ENCODE results near the gene WDR70.
"Not testable (repeated sequence)": the region's sequence is repeated elsewhere in the genome, so short reads cannot be mapped to it uniquely, and the experiment has no call there.

The WDR70 gene

DNA sequence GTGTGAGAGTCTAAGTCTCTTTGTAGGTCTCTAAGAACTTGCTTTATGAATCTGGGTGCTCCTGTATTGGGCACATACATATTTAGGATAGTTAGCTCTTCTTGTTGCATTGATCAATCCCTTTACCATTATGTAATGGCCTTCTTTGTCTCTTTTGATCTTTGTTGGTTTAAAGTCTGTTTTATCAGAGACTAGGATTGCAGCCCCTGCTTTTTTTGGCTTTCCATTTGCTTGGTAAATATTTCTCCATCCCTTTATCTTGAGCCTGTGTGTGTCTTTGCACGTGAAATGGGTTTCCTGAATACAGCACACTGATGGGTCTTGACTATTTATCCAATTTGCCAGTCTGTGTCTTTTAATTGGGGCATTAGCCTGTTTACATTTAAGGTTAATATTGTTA, 275.4 kb downstream of the WDR70 start:
- not testable (repeated sequence) for DNase-seq

DNA sequence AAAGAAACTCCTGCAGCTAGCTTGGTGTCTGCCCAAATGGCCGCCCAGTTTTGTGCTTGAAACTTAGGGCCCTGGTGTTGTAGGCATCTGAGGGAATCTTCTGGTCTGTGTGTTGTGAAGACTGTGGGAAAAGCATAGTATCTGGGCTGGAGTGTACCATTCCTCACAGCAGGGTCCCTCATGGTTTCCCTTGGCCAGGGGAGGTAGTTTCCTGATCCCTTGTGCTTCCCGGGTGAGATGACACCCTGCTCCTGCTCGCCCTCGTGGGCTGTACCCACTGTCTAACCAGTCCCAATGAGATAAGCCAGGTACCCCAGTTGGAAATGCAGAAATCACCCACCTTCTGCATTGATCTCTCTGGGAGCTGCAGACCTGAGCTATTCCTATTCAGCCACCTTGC, 277.9 kb downstream of the WDR70 start:
- no peak for DNase-seq

DNA sequence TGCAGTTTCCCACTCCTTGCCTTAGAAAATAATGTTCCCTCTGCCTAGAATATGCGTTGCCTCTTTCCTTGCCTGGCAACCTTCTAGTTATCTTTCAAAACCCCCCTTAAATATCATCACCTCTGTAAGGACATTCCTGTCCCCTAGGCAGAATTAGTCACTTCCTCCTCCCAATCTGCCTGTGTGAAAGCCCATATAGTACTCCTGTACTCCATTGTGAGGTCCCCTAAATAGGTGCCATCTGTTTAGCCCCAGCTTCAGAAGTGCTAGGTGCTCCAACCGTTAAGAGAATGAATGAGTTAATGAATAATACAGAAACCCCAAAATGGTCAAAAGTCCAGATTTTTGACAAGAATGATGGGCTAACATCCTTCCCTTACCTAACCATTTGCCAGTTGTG, 279.3 kb downstream of the WDR70 start:
- peak; percentile 1 for DNase-seq

DNA sequence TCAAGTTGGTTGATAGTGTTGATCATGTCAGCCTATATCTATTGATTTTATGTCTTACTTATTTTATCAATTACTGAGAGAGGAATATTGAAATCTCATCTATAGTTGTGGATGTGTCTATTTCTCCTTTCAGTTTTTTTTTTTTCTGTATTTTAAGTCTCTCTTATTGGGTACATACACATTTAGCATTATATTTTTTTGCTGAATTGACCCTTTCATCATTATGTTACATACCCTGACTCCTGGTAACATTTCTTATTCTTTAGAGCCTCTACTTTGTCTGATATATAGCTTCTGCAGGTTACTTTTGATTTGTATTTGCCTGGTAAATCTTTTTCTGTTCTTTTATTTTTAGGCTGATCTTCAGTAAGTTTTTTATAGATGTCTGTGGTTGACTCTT, 281.2 kb downstream of the WDR70 start:
- DNase-seq = no peak

- no peak for DNase-seq
These were observed 282.3 kb downstream of the WDR70 start for GRCh38 chr5:37661227-37661920.

DNA sequence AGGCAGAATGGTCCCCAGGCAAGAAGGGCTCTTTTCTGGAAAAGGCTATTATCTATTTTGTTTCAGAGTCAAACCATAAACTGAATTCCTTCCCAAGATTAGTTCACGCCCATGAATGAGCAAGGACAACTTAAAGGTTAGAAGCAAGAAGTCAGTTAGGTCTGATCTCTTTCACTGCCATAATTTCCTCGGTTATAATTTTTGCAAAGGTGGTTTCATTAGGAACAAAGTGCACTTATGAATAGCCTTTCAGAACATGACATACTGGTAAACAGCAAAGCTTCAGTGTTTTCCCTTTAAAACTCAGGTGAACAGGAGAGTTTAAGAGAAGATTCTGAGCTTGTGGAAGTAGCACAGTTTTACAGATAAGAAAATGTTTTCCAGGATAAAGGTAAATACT, 282.8 kb downstream of the WDR70 start:
- DNase-seq = no peak

DNA sequence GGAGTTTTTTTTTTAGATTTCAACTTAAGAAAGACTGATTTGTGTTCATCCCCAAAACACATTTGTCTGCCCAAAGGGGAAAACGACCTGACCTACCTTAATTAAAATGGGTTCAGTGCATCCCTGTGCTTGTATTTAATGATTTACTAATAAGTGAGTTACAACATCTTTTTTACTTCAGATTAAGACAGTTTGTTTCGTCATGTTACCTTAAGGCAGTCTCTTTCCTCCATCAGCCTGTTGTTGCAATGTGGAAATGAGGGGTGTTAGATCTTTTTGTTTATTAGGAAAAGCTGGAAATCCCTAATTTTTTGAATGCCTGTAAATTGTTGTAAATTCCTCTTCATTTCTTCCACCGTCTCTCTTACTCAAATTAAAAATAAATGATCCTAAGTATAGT, 283.2 kb downstream of the WDR70 start:
- no peak for DNase-seq

- peak; percentile 14 for DNase-seq
These were observed 283.8 kb downstream of the WDR70 start for GRCh38 chr5:37662789-37663485.

GRCh38 chr5:37663538-37663937, 284.4 kb downstream of the WDR70 start:
- peak; percentile 20 for DNase-seq

- DNase-seq = no peak
These were observed 285.4 kb downstream of the WDR70 start for GRCh38 chr5:37664551-37664950.

GRCh38 chr5:37665272-37665671, 286.2 kb downstream of the WDR70 start:
- DNase-seq = no peak

DNA sequence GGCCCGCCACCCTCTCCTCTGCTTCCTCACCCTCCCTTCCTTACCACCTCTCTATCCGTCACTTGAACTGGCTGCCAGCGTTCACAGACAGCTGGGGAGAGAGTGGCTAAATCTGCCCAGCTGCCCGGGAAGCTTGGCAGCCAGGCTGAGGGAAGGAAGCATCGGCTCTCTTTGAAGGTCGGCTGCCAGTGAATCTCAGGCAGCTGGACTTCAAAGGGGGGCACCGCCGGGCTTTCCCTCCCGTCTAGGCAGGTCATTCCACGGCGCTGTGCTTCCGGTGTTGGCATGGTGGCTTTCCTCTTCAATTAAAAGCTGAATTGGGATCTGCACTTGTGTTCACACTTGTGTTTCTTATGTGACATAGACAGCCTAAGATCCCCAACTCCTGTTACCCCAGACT, 286.8 kb downstream of the WDR70 start:
- DNase-seq = no peak

DNA sequence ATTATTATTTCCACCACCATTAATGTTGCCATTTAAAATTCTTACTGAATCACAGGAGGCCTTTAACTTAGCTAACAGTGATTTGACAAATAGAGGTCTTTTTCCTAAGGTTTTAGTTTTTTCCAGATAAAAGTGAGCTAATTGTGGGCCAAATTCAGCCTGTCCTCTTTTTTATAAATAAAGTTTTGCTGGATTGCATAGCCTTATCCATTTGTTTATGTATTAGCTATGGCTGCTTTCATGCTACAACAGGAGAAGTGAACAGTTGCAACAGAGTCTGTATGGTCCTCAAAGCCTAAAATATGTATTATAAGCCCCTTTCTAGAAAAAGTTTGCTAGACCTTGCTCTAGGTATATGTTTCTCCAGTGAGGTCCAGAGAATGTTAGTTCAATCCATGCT, 288.3 kb downstream of the WDR70 start:
- DNase-seq = no peak

GRCh38 chr5:37667846-37668245, 288.7 kb downstream of the WDR70 start:
- no peak for DNase-seq

DNA sequence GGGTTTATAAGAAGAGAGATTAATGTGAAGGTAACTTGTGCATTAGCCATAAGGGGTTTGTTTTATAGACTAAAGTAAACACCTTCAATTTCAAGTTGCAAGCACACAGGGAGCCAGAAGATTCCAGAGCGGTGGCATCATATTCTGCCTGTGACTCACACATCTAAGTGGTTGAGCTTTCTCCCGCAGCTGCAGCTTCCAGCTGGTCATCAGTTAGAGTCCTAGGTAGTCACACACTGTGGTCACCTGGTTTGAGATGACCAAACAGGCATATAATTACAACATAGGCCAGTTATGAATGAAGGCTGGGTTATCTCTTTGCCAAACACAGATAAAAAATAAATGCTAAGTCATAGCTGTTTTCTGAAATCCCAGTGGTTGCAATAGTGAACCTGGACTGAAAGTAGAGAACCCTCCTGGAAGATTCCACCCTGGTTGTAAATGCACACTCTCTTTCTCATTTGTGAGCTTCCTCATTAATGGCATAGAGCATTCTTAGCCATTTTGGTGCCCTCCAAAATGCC, 289.5 kb downstream of the WDR70 start:
- no peak for DNase-seq

GRCh38 chr5:37672118-37672588, 293.0 kb downstream of the WDR70 start:
- not testable (repeated sequence) for DNase-seq

- DNase-seq = not testable (repeated sequence)
These were observed 295.2 kb downstream of the WDR70 start for GRCh38 chr5:37674361-37674760.

GRCh38 chr5:37679326-37679725, 300.2 kb downstream of the WDR70 start:
- DNase-seq = not testable (repeated sequence)

GRCh38 chr5:37679903-37680302, 300.8 kb downstream of the WDR70 start:
- DNase-seq = not testable (repeated sequence)

DNA sequence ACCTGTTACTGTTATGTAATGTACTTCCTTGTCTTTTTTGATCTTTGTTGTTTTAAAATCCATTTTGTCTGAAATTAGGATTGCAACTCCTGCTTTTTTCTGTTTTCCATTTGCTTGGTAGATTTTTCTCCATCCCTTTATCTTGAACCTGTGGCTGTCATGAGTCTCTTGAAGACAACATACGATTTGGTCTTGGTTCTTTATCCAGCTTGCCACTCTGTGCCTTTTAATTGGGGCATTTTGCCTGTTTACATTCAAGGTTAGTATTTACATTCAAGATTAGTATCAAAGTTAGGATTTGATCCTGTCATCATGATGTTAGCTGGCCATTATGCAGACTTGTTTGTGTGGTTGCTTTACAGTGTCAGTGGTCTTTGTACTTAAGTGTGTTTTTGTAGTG, 304.0 kb downstream of the WDR70 start:
- DNase-seq = no peak

- DNase-seq = no peak
These were observed 306.1 kb downstream of the WDR70 start for GRCh38 chr5:37685211-37685610.

DNA sequence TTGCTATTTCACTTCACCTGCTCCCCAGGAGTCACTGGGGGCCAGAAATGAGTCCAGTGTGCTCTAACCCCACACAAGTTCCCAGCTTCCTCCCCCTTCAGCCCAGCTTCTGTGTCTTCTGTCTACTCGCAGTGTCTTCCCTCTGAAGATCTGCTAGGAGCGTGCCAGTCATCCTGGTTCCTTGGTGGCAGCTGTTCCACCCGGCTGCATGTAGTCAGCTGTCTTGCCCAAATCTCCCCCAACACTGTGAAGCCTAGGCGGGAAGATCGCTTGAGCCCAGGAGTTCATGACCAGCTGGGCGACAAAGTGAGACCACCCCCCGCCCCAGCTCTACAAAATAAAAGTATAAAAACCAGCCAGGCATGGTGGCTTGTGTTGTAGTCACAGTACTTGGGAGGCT, 306.7 kb downstream of the WDR70 start:
- DNase-seq = no peak

DNA sequence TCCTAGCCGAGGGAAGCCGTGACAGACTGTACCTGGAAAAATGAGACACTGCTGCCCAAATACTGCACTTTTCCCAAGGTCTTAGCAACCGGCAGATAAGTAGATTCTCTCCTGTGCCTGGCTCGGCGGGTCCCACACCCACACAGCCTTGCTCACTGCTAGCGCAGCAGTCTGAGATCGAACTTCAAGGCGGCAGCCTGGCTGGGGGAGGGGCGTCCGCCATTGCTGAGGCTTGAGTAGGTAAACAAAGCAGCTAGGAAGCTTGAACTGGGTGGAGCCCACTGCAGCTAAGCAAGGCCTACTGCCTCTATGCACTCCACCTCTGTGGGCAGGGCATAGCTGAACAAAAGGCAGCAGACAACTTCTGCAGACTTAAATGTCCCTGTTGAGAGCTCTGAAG, 309.8 kb downstream of the WDR70 start:
- DNase-seq = not testable (repeated sequence)

GRCh38 chr5:37694333-37694732, 315.2 kb downstream of the WDR70 start:
- not testable (repeated sequence) for DNase-seq

Data from NCI-H82 (cell line).